ENCODE measurements around the gene SDF2L1. TPM values are rescaled to one million over a fixed set of nuclear protein-coding genes. Genes with fewer than 3 reads are reported as not detected.
"Not testable (repeated sequence)": the region's sequence is repeated elsewhere in the genome, so short reads cannot be mapped to it uniquely, and the experiment has no call there.

Gene SDF2L1
- total RNA-seq, 2 donors from 2014 or later = 15.3 to 48.5 TPM

GRCh38 chr22:21640810-21641209 lies 1.3 kb upstream of the SDF2L1 start:
- ATAC-seq (replicated peaks) = no peak
- H3K27ac Mint-ChIP-seq = no peak overlapping the region
- peaks cover 22% of the 10 kb centered on the region for H3K4me1 Mint-ChIP-seq
- H3K9me3 Mint-ChIP-seq = no peaks in the 10 kb centered on the region
- peak overlapping the region; percentile 81 for H3K4me3 Mint-ChIP-seq
- no peaks in the 10 kb centered on the region for H3K27me3 Mint-ChIP-seq
- peaks cover 28% of the 10 kb centered on the region for H3K36me3 Mint-ChIP-seq (ENCODE audit: low read depth)

GRCh38 chr22:21641417-21641788 lies 699 bp upstream of the SDF2L1 start:
- Mint-ChIP-seq H3K4me1 (peaks cover 22% of the 10 kb centered on the region), H3K27me3 (no peaks in the 10 kb centered on the region), H3K27ac (peak overlapping the region; percentile 63), H3K9me3 (no peaks in the 10 kb centered on the region), H3K36me3 (ENCODE audit: low read depth) (peaks cover 34% of the 10 kb centered on the region), H3K4me3 (peak overlapping the region; percentile 81)
- no peak for ATAC-seq (replicated peaks)

- H3K4me1 Mint-ChIP-seq = peaks cover 22% of the 10 kb centered on the region
- H3K27me3 Mint-ChIP-seq = no peaks in the 10 kb centered on the region
- no peak for ATAC-seq (replicated peaks)
- peak overlapping the region; percentile 81 for H3K4me3 Mint-ChIP-seq
- H3K27ac Mint-ChIP-seq = peak overlapping the region; percentile 63
- peaks cover 41% of the 10 kb centered on the region for H3K36me3 Mint-ChIP-seq (ENCODE audit: low read depth)
- no peaks in the 10 kb centered on the region for H3K9me3 Mint-ChIP-seq
Observed at GRCh38 chr22:21642584-21643448, 714 bp downstream of the SDF2L1 start.

GRCh38 chr22:21643533-21644357 lies 1.6 kb downstream of the SDF2L1 start:
- no peak for ATAC-seq (replicated peaks)
- H3K27ac Mint-ChIP-seq = peak overlapping the region; percentile 63
- H3K4me3 Mint-ChIP-seq = peak overlapping the region; percentile 81
- H3K4me1 Mint-ChIP-seq = peaks cover 22% of the 10 kb centered on the region
- H3K36me3 Mint-ChIP-seq (ENCODE audit: low read depth) = peaks cover 49% of the 10 kb centered on the region
- no peaks in the 10 kb centered on the region for H3K9me3 Mint-ChIP-seq
- no peaks in the 10 kb centered on the region for H3K27me3 Mint-ChIP-seq

GRCh38 chr22:21645513-21645912 lies 3.4 kb downstream of the SDF2L1 start:
- peaks cover 58% of the 10 kb centered on the region for H3K36me3 Mint-ChIP-seq (ENCODE audit: low read depth)
- not testable (repeated sequence) for H3K27me3 Mint-ChIP-seq; ATAC-seq (replicated peaks); H3K4me3 Mint-ChIP-seq; H3K27ac Mint-ChIP-seq; H3K9me3 Mint-ChIP-seq
- H3K4me1 Mint-ChIP-seq = peaks cover 22% of the 10 kb centered on the region

- peak; percentile 11 for ATAC-seq (replicated peaks)
- H3K4me3 Mint-ChIP-seq = no peak overlapping the region
- no peaks in the 10 kb centered on the region for H3K9me3 Mint-ChIP-seq
- H3K27me3 Mint-ChIP-seq = no peaks in the 10 kb centered on the region
- H3K36me3 Mint-ChIP-seq (ENCODE audit: low read depth) = peaks cover 58% of the 10 kb centered on the region
- peaks cover 19% of the 10 kb centered on the region for H3K4me1 Mint-ChIP-seq
- no peak overlapping the region for H3K27ac Mint-ChIP-seq
Observed at GRCh38 chr22:21646608-21647590, 4.8 kb downstream of the SDF2L1 start.

GRCh38 chr22:21650280-21650679 lies 8.2 kb downstream of the SDF2L1 start:
- ATAC-seq (replicated peaks) = no peak
- Mint-ChIP-seq H3K36me3 (ENCODE audit: low read depth) (peaks cover 35% of the 10 kb centered on the region), H3K27ac (no peak overlapping the region), H3K9me3 (no peaks in the 10 kb centered on the region), H3K4me1 (peaks cover 5% of the 10 kb centered on the region), H3K4me3 (peak overlapping the region; percentile 93), H3K27me3 (no peaks in the 10 kb centered on the region)

- H3K9me3 Mint-ChIP-seq = no peaks in the 10 kb centered on the region
- H3K27me3 Mint-ChIP-seq = no peaks in the 10 kb centered on the region
- H3K4me3 Mint-ChIP-seq = peak overlapping the region; percentile 93
- H3K27ac Mint-ChIP-seq = peak overlapping the region; percentile 87
- peaks cover 28% of the 10 kb centered on the region for H3K36me3 Mint-ChIP-seq (ENCODE audit: low read depth)
- peaks cover 5% of the 10 kb centered on the region for H3K4me1 Mint-ChIP-seq
- peak; percentile 23 for ATAC-seq (replicated peaks)
Observed at GRCh38 chr22:21650823-21651520, 8.9 kb downstream of the SDF2L1 start.

- peaks cover 8% of the 10 kb centered on the region for H3K4me1 Mint-ChIP-seq
- no peaks in the 10 kb centered on the region for H3K9me3 Mint-ChIP-seq
- H3K27me3 Mint-ChIP-seq = no peaks in the 10 kb centered on the region
- H3K27ac Mint-ChIP-seq = peak overlapping the region; percentile 87
- peaks cover 22% of the 10 kb centered on the region for H3K36me3 Mint-ChIP-seq (ENCODE audit: low read depth)
- peak; percentile 19 for ATAC-seq (replicated peaks)
- peak overlapping the region; percentile 93 for H3K4me3 Mint-ChIP-seq
Observed at GRCh38 chr22:21651521-21652009, 9.5 kb downstream of the SDF2L1 start.

GRCh38 chr22:21652010-21652546 lies 10.0 kb downstream of the SDF2L1 start:
- Mint-ChIP-seq H3K27ac (peak overlapping the region; percentile 87), H3K4me3 (peak overlapping the region; percentile 93), H3K27me3 (no peaks in the 10 kb centered on the region), H3K36me3 (ENCODE audit: low read depth) (peaks cover 17% of the 10 kb centered on the region), H3K4me1 (peaks cover 13% of the 10 kb centered on the region), H3K9me3 (no peaks in the 10 kb centered on the region)
- ATAC-seq (replicated peaks) = peak; percentile 99

- Mint-ChIP-seq H3K4me1 (peaks cover 14% of the 10 kb centered on the region), H3K27me3 (no peaks in the 10 kb centered on the region), H3K4me3 (peak overlapping the region; percentile 93), H3K9me3 (no peaks in the 10 kb centered on the region), H3K27ac (no peak overlapping the region), H3K36me3 (ENCODE audit: low read depth) (peaks cover 16% of the 10 kb centered on the region)
- ATAC-seq (replicated peaks) = no peak
Observed at GRCh38 chr22:21652547-21653545, 10.7 kb downstream of the SDF2L1 start.

GRCh38 chr22:21657020-21657359 lies 14.9 kb downstream of the SDF2L1 start:
- no peak for ATAC-seq (replicated peaks)
- Mint-ChIP-seq H3K36me3 (ENCODE audit: low read depth) (no peaks in the 10 kb centered on the region), H3K27me3 (no peaks in the 10 kb centered on the region), H3K4me1 (peaks cover 9% of the 10 kb centered on the region), H3K9me3 (no peaks in the 10 kb centered on the region), H3K27ac (peak overlapping the region; percentile 39), H3K4me3 (peak overlapping the region; percentile 72)

Data from activated T-helper 17 cell treated with anti-CD3 and anti-CD28 coated beads, Interleukin-2, amount 50 U/mL, for 72 hours (primary cell).